Rectal smooth muscle tissue (tissue), 1 donor: ENCODE measurements around the gene FA2H.

ENCODE experiments used
- H3K27ac ChIP-seq: one replicate; pipeline ENCODE4 v1.7.0; 2013; ENCODE audit warnings: low read depth, low read length, inconsistent platforms
- H3K27me3 ChIP-seq: one replicate; pipeline ENCODE4 v1.7.0; 2013; ENCODE audit warnings: low read length; ENCODE audit not compliant: control insufficient read depth, insufficient read depth
- H3K36me3 ChIP-seq: one replicate; pipeline ENCODE4 v1.7.0; 2013; ENCODE audit warnings: low read length; ENCODE audit not compliant: control insufficient read depth, insufficient read depth
- H3K4me1 ChIP-seq: one replicate; pipeline ENCODE4 v1.7.0; 2013; ENCODE audit warnings: low read length; ENCODE audit not compliant: control insufficient read depth, insufficient read depth
- H3K4me3 ChIP-seq: one replicate; pipeline ENCODE4 v1.7.0; 2013; ENCODE audit warnings: low read length
- H3K9ac ChIP-seq: one replicate; pipeline ENCODE4 v1.7.0; 2013; ENCODE audit warnings: low read length

The FA2H gene

GRCh38 chr16:74737521-74737920 is 37.1 kb downstream of the FA2H start:
- H3K4me1 ChIP-seq: peaks cover 2% of the 10 kb centered on the region
- H3K27ac ChIP-seq: no peak overlapping the region
- no peak overlapping the region for H3K9ac ChIP-seq
- H3K27me3 ChIP-seq: no peaks in the 10 kb centered on the region
- H3K36me3 ChIP-seq: no peaks in the 10 kb centered on the region
- no peak overlapping the region for H3K4me3 ChIP-seq

GRCh38 chr16:74736531-74737157 is 38.0 kb downstream of the FA2H start:
- Histone ChIP-seq H3K9ac (no peak overlapping the region), H3K27me3 (no peaks in the 10 kb centered on the region), H3K36me3 (no peaks in the 10 kb centered on the region), H3K4me3 (no peak overlapping the region), H3K4me1 (peaks cover 2% of the 10 kb centered on the region), H3K27ac (no peak overlapping the region)

- Histone ChIP-seq H3K4me1 (no peaks in the 10 kb centered on the region), H3K27me3 (no peaks in the 10 kb centered on the region), H3K36me3 (no peaks in the 10 kb centered on the region), H3K27ac (no peak overlapping the region), H3K9ac (no peak overlapping the region), H3K4me3 (no peak overlapping the region)
Observed at GRCh38 chr16:74735554-74735953, 39.1 kb downstream of the FA2H start.

- H3K36me3 ChIP-seq: no peaks in the 10 kb centered on the region
- H3K4me1 ChIP-seq: no peaks in the 10 kb centered on the region
- no peak overlapping the region for H3K27ac ChIP-seq
- H3K27me3 ChIP-seq: no peaks in the 10 kb centered on the region
- H3K4me3 ChIP-seq: no peak overlapping the region
- H3K9ac ChIP-seq: no peak overlapping the region
Observed at GRCh38 chr16:74735162-74735452, 39.5 kb downstream of the FA2H start.

GRCh38 chr16:74734361-74735161 is 40.1 kb downstream of the FA2H start:
- H3K4me3 ChIP-seq: no peak overlapping the region
- no peaks in the 10 kb centered on the region for H3K27me3 ChIP-seq
- no peak overlapping the region for H3K9ac ChIP-seq
- H3K27ac ChIP-seq: no peak overlapping the region
- H3K4me1 ChIP-seq: no peaks in the 10 kb centered on the region
- no peaks in the 10 kb centered on the region for H3K36me3 ChIP-seq

GRCh38 chr16:74732707-74733350 is 41.8 kb downstream of the FA2H start:
- H3K4me1 ChIP-seq: no peaks in the 10 kb centered on the region
- H3K27ac ChIP-seq: no peak overlapping the region
- H3K4me3 ChIP-seq: no peak overlapping the region
- no peaks in the 10 kb centered on the region for H3K27me3 ChIP-seq
- no peak overlapping the region for H3K9ac ChIP-seq
- H3K36me3 ChIP-seq: no peaks in the 10 kb centered on the region

- H3K27me3 ChIP-seq: no peaks in the 10 kb centered on the region
- H3K36me3 ChIP-seq: no peaks in the 10 kb centered on the region
- no peaks in the 10 kb centered on the region for H3K4me1 ChIP-seq
- H3K9ac ChIP-seq: no peak overlapping the region
- no peak overlapping the region for H3K4me3 ChIP-seq
- H3K27ac ChIP-seq: no peak overlapping the region
Observed at GRCh38 chr16:74731853-74732477, 42.7 kb downstream of the FA2H start.

GRCh38 chr16:74729783-74730683 is 44.6 kb downstream of the FA2H start:
- Histone ChIP-seq H3K27ac (no peak overlapping the region), H3K4me1 (no peaks in the 10 kb centered on the region), H3K36me3 (no peaks in the 10 kb centered on the region), H3K4me3 (no peak overlapping the region), H3K9ac (no peak overlapping the region), H3K27me3 (no peaks in the 10 kb centered on the region)

- Histone ChIP-seq H3K36me3 (no peaks in the 10 kb centered on the region), H3K4me1 (no peaks in the 10 kb centered on the region), H3K4me3 (no peak overlapping the region), H3K9ac (no peak overlapping the region), H3K27me3 (no peaks in the 10 kb centered on the region), H3K27ac (no peak overlapping the region)
Observed at GRCh38 chr16:74727903-74728302, 46.7 kb downstream of the FA2H start.

GRCh38 chr16:74726716-74727115 is 47.9 kb downstream of the FA2H start:
- no peak overlapping the region for H3K4me3 ChIP-seq
- no peaks in the 10 kb centered on the region for H3K4me1 ChIP-seq
- H3K27ac ChIP-seq: no peak overlapping the region
- no peak overlapping the region for H3K9ac ChIP-seq
- H3K36me3 ChIP-seq: no peaks in the 10 kb centered on the region
- H3K27me3 ChIP-seq: no peaks in the 10 kb centered on the region

- Histone ChIP-seq H3K36me3 (no peaks in the 10 kb centered on the region), H3K4me1 (no peaks in the 10 kb centered on the region), H3K4me3 (no peak overlapping the region), H3K9ac (no peak overlapping the region), H3K27ac (no peak overlapping the region), H3K27me3 (no peaks in the 10 kb centered on the region)
Observed at GRCh38 chr16:74725651-74726455, 48.8 kb downstream of the FA2H start.
